HG03432 (cell line): ENCODE data around the gene COL23A1.
"Not testable (repeated sequence)": the region's sequence is repeated elsewhere in the genome, so short reads cannot be mapped to it uniquely, and the experiment has no call there.

Source experiments
- ATAC-seq: cut with Tn5 transposase; IDR thresholded peaks from one replicate; pipeline ENCODE4 v1.9.1; 2021; ENCODE audit warnings: mild to moderate bottlenecking, moderate library complexity; ENCODE audit not compliant: unreplicated experiment

COL23A1 gene

DNA sequence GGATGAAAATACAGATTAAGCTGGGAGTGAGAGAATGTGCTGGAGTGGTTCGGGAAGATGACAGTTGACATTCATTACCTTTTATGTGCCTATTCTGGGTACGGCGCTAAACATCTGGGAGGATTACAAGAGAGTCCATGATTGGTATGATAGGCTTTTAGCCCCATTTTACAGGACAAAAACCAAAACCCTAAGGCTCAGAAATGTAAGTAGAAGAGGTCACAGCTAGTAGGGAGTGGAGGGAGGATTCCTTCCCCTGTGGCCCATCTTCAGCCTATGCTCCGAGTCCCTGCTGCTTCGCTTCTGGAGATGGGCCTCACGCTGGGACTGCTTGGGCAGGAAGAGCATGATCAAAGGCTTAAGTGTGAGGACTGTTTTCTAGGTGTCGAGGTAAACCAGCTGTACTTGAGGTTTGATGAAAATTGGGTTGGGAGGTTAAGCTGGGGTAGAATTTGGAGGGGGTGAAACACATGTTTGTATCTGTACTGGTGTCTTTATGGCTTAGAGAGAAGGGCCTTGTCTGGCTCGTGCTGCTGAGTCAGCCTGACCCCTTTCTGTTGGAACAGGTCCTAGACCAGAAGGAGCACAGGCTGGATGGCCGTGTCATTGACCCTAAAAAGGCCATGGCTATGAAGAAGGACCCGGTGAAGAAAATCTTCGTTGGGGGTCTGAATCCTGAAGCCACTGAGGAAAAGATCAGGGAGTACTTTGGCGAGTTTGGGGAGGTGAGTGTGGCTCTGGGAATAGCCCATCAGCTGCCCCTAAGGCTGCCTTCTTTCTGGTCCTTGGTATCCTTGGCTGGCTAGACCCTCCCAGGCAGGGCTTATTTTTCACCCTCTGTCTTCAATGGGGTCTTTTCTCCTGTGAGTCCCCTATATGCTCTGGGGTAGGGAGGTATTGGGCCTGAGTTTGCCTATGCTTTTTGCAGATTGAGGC, 383.8 kb downstream of the COL23A1 start:
- no peak for ATAC-seq

DNA sequence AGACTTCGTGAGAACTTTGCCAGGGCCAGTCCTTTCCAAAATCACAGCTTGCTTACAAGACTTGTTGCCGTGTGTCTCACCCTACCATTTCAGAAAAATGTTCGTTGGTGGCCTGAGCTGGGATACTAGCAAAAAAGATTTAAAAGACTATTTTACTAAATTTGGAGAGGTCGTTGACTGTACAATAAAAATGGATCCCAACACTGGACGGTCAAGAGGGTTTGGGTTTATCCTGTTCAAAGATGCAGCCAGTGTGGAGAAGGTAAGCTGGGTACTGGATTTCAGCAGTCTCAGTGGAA, 384.5 kb downstream of the COL23A1 start:
- ATAC-seq, result no peak

DNA sequence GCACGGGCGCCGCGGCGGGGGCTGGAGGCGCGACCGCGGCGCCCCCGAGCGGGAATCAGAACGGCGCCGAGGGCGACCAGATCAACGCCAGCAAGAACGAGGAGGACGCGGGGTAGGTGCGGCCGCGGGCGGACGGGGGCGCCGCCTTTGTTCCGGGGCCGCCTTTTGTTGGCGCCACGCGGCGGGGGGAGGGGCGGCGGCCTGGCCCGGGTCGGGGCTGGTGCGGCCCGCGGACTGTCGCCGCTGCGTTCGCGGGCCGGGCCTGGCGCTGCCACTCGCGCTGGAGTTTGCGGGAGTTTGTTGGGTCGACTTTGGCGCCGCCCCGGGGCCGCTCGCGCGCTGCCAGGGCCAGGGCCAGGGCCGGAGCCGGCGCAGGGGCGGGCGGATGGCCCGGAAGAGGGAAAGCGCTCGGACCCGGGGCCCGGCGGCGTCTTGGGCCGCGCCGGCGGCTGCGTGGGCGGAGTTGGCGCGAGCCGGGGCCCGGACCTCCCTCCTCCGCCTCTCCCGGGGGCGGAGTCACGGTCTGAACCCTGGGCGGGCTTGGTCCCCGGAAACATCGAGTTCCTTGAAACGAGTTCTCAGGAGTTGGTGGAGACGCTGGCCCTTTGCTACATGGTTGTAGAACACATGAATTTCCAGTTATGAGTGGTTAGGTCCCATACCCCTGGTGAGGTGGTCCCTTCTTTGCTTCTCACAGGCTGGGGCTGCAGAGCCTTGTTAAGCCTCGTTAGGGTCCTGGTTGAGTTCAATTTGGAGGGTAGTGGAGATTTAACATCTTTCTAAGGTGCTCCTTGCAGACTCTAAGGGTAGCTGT, 385.1 kb downstream of the COL23A1 start:
- ATAC-seq, result peak; percentile 58

DNA sequence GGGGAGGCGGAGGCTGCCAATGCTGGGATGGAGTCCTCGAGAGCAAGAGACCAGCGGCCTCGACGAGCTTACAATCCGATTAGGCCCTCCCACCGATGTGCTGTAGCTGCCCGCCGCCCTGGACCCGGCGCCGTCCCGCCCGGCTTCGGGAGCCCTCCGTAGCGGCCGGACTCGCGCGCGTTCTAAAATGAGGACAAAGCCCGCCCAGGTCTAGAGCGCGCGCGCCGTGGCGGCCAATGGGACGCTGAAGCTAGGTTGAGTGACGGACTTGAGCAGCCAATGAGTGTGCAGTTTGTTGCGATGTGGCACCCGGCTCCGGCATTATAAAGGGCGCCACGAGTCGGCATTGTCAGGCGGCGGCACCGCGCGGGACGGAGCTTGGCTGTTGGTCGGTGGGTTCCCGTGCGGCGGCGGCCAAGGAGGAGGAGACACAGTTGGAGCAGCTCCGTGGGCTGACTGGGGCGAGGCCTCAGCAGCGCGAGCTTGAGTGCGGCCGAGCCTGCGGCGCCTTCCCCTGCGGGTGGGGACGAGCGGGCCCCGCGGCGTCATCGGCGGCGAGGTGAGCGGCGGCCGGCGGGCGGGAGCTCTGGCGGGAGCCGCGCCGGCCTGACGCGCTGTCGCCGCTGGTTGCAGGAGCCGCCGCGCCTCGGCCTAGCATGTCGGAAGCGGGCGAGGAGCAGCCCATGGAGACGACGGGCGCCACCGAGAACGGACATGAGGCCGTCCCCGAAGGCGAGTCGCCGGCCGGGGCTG, 385.8 kb downstream of the COL23A1 start, which contains the start of gene HNRNPAB:
Gene HNRNPAB, plus strand, starts transcription at position 352 of the 753 bp plus-strand sequence. Its CDS starts 305 bp downstream, at position 657.
- peak; percentile 85 for ATAC-seq

DNA sequence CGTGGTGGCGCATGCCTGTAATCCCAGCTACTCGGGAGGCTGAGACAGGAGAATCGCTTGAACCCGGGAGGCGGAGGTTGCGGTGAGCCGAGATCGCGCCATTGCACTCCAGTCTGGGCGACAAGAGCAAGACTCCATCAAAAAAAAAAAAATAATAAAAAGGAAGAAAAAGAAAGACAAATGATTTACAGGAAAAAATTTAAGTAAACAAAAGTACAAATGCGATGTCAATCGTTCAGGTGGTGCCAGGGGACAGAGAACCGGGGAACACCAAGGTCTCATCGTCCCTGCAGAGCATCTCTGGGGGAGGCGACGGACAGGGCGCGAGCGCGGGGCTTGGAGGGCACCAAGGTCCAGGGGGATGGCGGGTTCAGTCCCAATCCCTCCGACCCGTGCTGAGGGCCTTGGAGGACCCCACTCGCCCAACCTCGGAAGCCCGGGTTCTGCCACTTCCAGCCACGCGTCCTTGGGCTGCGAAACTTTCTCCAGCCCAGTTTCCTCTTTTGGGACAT, 386.5 kb downstream of the COL23A1 start:
- peak; percentile 9 for ATAC-seq

DNA sequence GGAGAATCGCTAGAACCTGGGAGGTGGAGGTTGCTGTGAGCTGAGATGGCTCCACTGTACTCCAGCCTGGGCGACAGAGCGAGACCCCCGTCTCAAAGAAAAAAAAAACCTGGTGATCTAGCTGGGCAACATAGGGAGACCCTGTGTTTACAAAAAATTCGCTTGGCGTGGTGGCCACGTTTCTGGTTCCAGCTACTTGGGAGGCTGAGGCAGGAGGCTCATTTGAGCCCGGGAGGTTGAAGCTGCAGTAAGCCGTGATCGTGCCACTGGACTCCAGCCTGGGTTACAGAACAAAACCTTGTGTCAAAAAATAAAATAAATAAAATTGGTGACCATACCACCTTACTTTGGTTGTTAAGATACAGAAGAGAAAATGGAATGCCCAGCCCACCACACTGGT, 387.7 kb downstream of the COL23A1 start:
- ATAC-seq, result no peak

DNA sequence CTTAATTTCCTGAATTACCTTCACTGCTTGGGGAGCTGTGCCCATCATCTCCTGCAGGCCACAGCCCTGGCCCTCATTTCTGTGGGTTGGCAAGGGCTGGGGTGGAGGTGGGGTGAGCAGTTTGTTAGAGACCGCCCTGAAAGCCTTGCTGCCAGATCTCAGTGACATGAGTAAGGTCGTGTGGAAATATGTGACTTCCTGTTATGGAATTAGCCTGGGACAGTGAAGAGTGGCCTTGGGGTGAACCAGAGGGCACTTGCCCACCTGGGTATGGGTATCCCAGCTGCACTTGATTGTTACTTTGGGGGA, 388.3 kb downstream of the COL23A1 start:
- ATAC-seq, result no peak

DNA sequence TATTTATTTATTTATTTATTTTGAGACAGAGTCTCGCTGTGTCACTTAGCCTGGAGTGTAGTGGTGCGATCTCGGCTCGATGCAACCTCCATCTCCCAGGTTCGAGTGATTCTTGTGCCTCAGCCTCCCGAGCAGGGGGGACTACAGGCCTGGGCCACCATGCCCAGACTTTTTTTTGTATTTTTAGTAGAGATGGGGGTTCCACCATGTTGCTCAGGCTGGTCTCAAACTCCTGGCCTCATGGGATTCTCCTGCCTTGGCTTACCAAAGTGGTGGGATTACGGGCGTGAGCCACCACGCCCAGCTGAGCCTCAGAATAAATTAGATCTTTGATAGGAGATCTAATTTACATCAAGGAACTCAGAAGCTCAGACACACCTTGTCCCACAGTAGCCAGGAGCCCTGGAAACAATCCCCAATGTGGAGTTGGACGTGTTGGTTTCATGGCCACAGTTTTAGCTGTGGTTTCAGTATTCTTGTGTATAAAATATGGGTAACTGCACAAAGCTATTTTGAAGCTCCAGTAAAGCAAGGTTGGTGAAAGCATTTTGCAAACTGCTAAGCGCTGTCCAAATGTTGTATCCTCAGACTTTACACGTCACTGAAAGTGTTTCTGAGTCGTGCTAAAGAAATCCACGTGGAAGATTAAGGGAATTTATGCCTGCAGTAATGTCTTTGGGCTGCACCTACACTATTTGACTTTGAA, 388.8 kb downstream of the COL23A1 start:
- no peak for ATAC-seq

DNA sequence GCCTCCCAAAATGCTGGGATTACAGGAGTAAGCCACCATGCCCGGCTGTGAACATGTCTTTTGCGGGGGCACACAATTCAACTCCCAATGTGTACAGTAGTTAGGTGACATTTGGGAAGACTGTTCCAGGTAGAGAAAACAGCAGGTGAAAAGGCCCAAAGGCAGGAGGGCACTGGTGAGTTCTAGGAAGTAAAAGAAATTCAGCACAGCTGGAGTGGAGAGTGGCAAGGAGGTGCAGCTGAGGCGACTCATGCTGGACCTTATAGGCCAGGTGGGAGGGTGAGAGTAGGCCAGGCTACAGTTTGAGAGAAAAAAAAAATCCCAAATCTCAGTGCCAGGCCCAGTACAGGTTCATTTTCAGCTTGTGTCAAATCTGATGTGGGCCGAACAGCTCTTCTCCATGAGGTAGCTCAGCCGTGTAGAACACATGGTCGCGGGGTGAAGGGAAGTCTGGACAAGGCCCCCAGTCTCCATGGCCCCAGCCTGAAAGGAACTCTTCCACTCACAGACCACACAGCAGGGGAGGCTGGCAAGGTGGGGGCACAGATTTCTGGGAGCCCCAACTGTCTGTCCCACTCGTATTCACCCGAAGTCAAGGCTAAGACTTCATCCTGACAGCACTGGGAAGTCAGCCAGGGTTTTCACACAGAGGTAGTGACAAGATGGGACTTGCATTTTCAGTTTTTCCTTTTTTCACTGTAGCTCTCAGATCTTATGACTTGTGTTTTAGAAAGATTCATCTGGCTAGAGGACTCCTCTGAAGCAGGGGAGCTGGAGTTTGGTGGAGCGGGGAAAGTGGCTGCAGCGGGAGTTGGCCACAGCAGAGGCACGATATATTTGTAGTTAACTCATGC, 390.4 kb downstream of the COL23A1 start:
- ATAC-seq, result no peak

DNA sequence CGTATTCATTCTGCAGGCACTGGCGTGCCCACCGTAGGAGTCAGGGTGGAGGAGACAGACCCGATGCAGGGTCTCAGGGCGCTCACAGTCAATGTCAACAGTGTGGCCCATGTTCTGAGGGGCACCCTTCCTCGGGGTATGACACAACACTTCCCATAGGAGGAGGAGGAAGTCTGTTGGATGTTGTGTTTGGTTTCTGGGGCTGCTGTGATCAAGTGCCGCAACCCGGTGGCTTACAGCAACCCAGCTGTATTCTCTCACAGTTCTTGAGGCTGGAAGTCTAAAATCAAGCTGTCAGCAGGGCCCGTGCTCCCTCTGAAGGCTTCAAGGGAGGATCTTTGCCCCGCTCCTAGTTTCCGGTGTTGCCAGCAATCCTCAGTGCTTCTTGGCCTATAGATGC, 391.5 kb downstream of the COL23A1 start:
- no peak for ATAC-seq

DNA sequence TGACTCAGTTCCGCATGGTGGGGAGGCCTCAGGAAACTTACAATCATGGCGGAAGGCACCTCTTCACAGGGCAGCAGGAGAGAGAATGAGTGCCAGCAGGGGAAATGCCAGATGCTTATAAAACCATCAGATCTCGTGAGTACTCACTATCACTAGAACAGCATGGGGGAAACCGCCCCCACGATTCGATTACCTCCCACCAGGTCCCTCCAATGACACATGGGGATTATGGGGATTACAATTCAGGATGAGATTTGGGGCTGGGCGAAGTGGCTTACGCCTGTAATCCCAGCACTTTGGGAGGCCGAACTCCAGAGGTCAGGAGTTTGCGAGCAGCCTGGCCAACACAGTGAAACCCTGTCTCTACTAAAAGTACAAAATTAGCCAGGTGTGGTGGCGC, 392.0 kb downstream of the COL23A1 start:
- ATAC-seq, result not testable (repeated sequence)

DNA sequence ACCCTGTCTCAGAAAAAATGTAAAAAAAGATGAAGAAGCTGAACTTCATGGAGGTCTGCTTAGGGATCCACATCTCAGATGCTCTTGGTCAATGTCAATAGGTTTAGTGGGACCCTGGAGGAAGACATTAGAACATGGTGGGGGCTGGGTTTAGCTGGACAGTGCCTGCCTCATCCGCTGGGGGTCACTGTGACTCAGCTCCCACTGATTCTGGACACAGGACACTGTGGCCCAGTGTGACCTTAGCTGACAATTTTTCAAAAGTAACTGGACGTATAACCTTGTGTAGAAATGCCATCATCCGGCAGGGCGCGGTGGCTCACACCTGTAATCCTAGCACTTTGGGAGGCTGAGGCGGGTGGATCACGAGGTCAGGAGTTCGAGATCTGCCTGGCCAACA, 393.2 kb downstream of the COL23A1 start:
- no peak for ATAC-seq

DNA sequence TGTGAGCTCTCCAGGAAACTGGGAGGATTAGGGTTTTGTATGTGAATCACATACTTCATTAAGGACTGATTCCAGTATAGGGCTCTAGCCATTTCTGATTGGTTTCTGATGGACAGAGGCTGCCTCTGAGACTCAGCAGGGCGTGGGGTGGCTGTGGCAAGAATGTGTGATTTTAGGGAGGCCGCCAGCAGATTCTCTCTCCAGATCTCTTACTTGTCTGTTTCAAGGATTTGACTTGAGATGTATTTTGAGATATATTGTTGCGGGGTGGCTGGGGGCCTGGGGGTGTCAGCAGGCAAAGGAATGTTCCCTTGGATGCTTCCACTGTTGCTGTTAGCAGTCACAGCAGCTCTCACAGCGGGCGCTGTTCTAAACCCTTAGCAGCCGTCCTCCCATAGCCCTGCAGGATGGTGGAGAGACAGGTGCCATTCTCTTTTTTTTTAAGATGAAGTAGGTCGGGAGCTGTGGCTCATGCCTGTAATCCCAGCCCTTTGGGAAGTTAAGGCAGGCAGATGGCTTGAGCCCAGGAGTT, 393.8 kb downstream of the COL23A1 start:
- no peak for ATAC-seq

DNA sequence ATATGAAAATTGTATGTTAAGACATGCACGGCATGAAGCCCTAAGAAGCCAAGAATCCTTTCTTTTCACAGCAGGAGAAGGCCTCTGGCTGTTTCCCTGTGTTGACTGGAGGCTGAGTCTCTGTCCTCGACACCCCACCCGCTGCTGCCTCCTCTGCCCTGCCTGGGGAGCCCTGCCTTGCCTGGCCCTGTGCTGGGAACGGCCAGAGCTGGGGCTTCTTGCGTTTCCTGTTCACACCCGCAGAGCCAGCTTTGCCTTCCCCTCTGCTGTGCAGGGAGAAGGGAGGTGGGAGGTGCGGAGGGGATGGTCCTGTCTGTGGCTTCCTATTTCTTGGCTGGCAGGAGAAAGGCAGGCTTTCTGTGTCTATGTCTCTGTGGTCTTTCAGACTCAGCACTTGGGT, 396.2 kb downstream of the COL23A1 start:
- no peak for ATAC-seq

DNA sequence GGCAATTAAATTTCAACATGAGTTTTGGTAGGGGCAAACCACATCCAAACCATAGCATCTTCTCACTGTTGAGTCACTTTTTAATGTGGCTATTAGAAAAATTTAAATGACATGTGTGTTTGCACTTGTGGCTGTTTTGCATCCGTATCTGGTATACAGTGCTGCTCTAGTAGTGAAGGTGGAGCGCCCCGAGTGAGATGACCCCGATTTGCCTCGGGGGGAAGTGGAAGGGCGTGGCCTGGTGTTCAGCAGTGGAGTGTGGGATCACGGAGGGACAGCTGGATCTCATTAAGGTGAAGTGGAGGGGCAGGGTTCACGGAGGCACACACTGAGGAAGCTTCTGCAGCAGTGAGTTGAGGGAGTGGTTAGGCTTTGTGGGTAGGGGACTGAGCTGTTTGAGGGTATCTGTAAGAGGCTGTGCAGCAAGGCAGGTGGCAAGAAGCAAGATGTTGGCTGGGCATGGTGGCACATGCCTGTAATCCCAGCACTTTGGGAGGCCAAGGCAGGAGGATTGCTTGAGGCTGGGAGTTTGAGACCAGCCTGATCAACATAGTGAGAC, 396.9 kb downstream of the COL23A1 start:
- ATAC-seq, result no peak

DNA sequence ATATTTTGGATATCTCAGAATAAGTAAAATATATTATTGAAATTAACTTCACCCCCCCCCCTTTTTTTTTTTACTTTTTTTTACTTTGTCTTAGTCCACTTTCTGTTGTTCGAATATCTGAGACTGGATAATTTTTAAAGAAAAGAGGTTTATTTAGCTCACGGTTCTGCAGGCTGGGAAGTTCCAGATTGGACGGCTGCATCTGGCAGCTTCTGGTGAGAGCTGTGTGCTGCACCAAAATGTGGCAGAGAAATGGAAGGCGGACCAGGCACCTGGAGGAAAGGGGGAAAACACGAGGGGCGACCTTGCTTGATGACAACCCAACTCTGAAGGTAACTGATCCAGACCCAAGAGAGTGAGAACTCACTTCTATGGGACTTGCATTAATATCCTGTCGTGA, 397.4 kb downstream of the COL23A1 start:
- ATAC-seq, result no peak

DNA sequence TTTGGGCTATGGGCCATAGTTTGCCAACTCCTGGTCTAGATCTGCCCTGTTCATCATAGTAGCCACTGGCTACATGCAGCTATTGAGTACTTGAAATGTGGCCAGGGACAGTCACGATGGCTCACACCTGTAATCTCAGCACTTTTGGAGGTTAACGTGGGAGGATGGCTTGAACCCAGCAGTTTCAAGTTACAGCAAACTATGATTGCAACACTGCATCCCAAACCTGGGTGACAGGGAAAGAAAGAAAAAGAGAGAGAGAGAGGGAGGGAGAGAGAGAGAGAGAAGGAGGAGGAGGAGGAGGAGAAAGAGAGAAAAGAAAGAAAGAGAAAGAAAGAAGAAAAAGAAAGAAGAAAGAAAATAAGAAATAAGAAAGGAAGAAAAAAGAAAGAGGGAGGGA, 397.9 kb downstream of the COL23A1 start:
- ATAC-seq, result no peak

DNA sequence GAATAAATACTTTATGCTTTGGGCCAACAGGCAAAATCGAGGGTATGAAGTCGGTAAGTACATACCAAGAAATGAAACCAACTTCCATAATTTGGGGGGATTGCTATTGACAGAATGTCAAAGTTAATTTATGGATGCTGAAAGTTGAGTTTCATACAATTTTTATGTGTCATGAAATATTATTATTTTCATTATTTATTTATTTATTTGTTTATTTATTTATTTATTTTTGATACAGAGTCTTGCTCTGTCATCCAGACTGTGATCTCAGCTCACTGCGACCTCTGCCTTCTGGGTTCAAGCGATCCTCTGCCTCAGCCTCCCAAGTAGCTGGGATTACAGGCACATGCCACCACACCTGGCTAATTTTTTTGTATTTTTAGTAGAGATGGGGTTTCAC, 398.5 kb downstream of the COL23A1 start:
- ATAC-seq, result no peak

DNA sequence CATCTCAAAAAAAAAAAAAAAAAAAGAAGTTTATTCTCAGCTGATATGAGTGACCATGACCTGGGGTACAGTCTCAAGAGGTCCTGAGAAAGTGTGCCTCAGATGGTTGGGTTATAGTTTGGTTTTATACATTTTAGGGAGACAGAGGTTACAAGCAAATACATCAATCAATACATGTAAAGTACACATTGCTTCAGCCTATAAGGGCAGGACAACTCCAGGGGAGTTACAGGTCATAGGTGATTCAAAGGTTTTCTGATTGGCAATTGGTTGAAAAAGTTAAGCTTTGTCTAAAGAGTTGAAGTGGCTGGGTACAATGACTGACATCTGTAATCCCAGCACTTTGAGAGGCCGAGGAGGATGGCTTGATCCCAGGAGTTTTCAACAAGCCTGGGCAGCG, 400.8 kb downstream of the COL23A1 start:
- no peak for ATAC-seq
